NCI-H2171 (cell line): ENCODE data around the gene CASKIN1.

ENCODE experiments used
- DNase-seq: peaks from one replicate; lab custom pipeline; 2025; lab: John Stamatoyannopoulos, UW

CASKIN1 gene

DNA sequence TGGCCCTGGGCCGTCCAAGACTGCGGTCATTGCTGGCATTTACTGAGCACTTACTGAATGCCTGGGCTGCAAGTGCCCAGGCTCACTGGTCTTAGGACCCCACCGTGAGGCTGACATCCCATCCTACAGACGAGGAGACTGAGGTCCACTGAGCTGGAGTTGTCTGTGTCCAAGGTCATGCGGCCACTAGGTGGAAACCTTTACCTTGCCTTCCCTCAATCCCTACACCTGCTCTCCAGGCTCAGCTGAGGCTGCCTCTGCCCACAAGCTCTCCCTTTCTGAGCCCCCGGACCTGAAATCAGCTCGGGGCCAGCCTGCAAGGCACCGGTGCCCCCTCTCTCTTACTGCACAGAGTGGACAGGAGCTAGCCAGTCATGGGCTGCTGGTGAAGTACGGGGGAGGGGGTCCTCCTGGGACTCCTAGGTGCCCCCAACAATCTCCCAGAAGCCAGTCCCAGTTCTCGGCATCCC is 1.5 kb downstream of the CASKIN1 start:
- DNase-seq: no peak

DNA sequence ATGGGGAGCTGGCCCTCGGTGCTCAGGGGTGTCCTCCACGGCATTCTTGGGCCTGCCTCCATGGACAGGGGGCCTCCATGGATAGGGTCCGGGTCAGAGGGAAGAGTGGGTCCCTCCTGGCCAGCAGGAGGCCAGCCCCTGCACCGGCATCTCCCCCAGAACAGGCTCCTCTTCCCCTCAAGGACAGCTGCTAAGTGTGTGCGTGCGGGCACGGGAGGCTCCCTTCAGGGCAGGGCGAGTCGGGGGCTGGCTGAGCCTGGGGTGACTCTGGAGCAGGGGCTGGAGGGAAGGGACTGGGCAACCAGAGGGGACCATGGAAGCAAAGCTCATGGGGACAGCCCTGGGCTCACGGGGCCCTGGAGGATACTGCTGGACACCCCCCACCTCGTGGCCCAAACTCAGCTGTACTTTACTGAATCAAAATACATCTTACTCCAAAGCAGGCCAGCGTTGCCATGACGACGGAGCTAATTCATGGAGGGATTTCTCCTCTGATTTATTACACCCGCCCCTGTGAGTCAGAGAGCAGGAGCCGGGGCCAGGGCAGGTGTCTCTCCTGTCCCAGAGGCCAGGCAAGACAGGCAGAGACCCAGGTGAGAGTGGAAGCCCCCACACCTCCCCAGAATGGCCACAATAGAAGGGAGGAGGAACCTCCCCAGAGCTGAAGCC is 2.1 kb downstream of the CASKIN1 start:
- no peak for DNase-seq

DNA sequence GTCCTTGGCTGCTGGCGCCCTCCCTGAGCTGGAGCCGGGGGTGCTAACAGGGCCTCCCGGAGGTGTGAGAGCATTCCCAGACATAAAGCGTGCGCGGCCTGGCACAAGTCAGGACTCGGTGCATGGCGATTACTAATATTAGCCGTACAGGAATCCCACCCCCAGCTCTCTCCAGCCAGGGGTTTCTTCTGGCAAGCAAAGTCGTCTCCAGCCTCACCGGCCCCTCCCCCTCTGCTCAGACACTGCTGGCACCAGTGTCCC is 5.0 kb downstream of the CASKIN1 start:
- no peak for DNase-seq

DNA sequence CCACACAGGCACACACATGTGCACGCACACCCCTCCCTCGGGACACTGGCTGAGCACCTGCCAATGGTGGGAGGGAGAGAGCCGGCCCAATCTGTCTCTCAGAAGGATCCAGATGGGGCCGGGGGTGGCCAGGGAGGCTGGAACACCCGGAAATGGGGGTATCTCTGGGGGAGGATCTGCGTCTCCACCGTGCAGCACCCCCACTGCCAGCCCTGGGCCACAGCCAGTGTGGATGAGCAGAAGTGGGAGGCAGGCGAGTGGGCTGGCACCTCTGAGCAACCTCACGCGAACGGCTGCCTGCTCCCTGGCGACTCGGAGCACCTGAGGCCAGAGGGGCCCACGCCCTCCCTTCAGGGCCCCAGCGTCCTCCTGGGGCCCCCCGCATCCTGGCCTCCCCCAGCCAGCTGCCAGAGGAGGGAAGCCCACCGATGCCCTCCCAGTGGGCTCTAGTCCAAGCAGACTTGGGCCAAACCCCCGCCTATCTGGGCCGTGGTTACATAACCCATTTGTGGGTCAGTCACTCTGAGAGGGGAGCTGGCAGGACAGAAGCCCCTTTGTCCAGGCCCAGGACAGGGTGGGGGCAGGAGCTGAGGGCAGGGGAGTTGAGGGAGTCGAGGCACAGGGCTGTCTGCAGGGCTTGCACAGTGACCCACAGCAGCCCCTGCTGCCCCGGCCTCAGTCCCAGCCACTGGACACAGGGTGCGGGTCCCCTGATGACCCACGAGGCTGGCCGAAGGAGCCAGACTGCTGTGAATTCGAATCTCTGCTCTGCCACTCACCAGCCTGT is 5.6 kb downstream of the CASKIN1 start:
- DNase-seq: peak; percentile 73

DNA sequence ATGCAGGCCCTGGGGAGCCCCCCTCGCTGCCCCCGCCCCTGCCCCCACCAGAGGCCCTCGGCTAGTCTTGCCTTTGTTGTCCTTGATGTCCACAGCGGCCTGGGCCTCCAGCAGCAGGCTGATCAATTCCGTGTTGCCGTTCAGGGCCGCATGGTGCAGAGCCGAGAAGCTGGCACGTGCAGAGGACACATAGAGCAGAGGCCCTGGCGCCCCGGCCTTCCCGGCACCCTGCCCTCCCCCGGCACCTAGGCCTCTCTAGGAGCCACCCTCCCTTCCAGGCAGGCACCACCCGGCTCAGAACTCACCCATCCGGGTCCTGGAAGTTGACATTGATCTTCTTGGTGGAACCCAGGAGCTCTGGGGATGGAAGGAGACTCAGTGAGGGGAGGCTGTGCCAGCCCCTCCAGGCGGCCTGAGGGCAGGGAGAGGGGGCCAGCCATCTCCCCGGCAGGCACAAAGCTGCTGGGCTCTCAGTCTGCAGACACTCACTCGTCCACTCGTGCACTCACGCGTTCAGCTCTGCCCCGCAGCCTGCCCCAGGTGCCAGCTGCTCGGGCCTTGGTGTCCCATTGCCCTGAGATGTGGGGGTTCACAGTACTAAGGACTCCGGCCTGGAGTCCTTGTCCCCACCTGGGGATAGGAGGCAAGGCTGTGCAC is 6.3 kb downstream of the CASKIN1 start:
- DNase-seq: no peak

DNA sequence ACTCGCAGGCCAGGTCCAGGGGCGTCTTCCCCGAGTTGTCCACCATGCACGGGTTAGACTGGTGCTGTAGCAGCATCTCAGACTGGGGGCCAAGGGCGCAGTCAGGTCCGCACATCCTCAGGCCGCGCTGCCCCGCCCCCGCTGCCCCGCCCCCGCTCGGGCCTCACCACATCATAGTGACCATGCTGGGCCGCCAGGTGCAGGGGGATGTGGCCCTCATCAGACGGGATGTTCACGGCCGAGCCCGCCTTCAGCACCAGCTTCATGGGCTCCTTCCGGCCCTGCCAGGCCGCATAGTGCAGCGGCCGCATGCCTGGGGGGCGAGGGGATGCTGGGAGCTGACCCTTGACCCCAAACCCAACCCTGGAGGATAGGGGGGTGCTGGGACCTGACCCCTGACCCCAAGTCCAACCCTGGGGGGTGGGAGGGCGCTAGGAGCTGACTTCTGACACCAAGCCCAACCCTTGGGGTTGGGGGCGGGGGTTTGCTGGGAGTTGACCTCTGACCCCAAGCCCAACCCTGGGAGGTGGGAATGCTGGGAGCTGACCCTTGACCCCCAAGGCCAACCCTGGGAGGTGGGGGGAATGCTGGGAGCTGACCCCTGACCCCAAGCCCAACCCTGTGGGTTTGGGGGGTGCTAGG is 7.0 kb downstream of the CASKIN1 start:
- DNase-seq: no peak

DNA sequence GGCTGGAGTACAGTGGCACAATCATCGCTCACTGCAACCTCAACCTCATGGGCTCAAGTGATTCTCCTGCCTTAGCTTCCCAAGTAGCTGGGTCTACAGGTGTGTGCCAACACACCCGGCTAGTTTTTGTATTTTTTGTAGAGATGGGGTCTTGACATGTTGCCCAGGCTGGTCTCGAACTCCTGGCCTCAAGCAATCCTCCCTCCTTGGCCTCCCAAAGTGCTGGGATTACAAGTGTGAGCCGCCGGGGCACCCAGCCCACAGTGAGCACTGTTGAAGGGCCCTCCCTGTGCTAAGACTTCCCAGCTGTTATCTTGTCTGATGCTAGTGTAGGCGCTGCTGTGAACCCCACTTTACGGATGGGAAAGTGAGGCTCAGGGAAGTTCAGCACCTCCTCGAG is 8.0 kb downstream of the CASKIN1 start:
- DNase-seq: no peak

DNA sequence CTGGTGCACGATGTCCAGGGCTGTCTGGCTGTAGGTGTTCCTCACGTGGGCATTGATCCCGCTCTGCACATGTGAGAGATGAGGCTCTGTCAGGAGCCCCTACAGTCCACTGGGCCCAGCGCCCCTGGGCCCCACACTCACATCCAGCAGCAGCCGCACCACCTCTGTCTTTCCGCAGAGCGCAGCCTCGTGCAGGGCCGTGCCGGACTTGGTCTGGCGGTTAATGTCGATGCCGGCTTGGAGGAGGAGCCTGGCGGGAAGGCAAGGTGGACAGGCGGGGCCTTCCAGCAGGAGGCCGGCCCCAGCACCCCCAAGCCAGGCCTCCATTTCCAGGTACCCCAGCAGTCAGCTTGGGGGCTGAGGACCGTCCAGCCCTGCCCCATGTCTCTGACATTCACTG is 9.2 kb downstream of the CASKIN1 start:
- no peak for DNase-seq

DNA sequence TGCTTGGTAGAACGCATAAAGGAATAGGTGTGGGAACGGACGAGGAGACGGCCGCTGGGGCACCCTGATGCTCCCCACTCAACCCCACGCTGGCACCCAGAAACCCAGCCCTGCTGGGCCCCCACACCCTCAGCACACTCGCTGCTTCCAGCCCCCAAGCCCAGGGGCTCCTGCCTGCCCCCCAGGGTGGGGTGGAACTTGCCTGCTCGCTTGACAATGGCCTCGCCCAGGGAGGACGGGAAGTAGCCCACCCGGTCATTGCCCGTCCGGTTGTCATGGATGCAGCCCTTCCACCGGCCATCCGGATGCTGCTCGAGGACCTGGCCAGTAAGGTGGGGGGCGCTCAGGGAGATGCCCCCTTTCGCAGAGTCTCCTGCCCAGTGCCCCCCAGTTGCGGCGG is 9.9 kb downstream of the CASKIN1 start:
- no peak for DNase-seq

DNA sequence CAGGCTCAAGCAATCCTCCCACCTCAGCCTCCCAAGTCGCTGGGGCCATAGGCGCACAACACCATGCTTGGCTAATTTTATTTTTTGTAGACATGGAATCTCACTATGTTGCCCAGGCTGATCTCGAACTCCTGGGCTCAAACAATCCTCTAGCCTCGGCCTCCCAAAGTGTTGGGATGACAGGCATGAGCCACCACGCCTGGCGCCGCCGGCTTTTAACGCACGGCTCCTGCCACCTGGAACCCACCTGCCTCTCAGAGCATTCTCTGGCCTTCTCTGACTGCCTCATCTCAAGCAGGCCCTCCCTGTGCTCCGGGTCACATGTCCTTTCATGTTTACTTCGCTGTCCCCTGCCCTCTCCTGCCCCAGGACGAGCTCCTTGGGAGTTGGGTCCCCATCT is 10.3 kb downstream of the CASKIN1 start:
- no peak for DNase-seq

DNA sequence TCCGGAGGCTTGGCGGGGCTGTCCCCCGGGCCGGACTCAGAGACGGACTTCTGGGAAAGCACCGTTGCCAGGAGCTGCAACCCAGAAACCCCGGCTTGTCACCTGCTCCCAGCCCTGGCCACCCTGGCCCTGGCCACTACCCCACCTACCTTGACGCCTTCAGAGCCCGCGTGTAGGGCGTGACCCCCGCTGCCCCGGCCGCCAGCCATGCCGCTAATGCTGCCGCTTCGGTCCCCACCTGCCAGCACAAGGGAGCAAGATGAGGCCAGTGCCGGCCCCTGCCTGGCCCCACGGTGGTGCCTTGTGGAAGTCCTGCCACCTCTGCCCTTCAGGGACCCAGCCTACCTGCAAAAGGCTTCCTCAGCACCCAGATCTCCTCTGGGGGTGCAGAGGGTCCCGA is 11.4 kb downstream of the CASKIN1 start:
- no peak for DNase-seq

DNA sequence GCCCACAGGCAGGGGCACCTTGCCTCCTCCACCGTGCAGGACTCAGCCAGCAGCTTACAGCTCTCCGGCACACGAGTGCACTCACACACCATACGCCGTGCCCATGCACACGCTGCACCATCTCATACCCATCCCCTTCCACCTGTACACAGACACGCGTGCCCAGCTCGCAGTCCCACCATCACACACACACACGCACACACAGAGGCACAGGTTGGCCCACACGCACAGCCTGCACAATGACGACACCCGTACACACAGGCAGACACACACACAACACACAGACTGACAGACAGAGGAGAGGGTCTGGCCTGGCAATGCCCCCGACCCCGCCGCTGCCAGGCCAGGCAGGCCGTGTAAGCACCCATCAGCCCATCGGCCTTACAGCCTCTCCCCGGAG is 12.1 kb downstream of the CASKIN1 start:
- DNase-seq: no peak

DNA sequence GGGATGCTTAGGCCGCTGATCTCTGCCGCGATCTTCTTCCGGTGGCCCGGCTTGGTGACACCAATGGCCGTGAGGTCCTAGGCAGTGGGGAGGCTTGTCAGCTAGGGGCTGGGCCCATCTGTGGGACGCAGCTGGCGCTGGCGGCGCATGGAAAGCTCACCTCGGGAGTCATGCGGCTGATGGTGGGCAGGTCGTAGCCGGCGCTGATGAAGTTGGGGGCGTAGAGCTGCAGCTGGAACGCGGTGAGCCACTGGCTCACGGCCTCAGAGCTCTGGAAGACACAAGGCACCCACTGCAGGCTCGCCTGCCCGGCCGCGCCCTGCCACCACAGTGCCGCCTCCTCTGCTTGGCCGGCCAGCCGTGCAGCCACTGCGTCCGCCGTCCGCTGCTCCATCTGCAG is 12.7 kb downstream of the CASKIN1 start:
- DNase-seq: no peak

DNA sequence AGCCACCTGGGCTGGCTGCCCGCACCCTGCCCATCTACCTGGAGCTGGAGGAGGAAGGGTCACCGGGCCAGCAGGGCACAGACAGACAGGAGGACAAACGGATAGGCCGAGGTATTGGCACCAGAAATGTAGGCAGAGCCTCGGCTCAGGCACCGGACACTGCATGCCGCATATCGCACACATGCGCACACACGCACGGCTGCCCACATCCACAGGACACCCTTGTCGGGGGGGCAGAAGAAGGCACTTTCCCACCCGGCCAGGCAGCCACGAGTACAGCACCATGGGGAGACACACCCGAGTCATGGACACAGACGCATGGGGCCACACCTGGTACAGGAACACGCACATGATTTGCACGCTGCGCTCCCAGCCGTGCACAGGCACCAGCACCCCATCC is 14.5 kb downstream of the CASKIN1 start:
- no peak for DNase-seq

DNA sequence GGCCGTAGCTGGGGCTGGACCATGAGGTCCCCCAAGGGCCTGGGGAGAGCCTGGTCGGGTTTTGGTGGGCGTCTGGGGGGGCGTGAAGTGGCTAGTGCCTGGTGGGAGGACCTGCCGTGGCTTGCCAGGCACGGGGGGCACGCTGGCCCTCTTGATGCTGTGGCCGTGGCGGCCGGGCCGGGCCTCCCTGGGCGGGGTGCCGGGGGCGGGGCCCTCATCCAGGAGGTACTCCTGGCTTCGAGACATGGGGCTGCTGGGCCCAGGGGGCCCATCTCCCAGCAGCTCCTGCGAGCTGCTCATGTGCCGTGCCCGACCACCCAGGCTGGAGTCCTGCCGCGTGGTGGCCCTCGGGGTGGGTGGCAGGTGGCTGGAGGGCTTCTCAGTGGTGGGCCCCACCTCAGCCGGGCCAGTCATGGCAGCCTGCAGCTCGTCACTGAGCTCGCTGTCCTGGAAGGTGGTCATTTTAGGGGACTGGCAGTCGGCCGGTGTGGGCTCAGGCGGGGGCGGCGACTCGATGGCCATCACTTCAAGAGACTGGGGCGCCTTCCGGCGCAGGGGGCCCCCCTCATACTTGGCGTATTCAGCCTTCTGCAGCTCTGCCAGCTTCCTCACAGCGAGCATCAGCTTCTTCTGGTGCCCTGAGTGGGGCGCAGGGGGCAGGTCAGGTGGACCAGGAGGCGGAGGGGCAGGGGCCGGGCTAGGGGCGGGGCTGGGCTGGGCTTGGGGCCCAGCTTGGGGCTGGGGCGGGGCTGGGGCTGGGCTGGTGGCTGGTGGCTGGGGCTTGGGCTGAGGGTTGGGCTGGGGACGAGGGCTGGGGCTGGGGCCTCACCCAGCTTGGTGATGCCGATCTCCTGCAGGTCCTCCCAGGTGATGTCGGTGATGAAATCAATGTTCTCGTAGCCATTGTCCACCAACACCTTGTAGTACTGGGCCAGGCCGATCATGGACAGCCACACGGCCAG is 15.2 kb downstream of the CASKIN1 start:
- no peak for DNase-seq

DNA sequence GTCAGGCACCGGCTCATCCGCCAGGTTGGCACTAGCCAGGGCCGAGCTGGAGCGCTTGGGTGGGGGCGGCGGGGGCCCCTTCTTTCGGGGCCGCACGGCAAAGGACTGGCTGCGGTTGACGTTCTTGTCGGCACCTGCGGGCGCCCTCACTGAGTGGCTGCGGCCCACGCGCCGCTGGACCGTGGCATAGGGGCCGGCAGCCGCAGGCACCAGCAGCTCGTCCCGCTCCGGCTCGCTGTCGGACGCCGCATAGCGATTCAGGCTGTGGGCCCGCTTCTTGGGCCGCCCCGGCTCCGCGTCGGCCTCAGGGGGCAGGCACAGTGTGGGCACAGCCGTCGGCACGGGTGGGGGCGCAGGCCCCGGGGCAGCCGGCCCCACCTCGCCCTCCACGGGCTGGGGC is 15.9 kb downstream of the CASKIN1 start:
- no peak for DNase-seq

DNA sequence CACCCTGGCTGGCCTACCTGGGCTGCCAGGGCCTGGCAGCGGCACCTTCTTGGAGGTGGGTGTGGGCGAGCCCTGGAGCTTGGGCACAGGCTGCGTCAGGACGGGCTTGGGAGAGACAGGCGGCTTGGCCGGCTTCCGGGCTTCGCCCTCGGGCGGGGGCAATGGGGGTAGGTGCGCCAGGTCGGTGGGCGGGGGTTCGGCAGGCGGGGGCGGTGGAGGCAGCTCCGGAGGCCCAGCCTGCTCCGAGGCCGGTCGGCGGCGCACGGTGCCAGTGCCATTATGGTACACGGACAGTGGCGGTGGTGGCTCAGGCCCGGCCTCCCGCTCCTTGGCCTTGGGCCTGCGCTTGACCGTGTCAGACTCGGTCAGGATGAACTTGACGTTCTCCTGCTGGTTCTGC is 16.8 kb downstream of the CASKIN1 start:
- DNase-seq: no peak

DNA sequence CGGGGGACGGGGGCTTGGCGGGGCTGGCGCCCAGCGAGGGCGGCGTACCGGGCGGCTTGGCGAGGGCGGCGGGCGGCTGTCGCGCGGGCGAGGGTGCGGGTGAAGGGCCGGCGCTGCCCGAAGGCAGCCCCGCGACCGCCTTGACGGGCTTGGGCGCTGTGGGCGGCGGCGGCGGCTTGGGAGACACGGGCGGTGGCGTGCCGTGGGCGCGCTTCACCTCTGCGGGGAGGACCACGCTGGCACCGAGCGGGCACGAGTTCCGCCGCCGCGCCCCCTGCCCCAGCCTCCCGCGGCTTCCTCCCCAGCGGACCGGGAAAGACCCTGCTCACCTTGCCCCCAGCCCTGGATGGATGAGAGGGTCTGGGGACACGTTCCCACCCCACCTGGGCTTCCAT is 17.3 kb downstream of the CASKIN1 start:
- DNase-seq: no peak

DNA sequence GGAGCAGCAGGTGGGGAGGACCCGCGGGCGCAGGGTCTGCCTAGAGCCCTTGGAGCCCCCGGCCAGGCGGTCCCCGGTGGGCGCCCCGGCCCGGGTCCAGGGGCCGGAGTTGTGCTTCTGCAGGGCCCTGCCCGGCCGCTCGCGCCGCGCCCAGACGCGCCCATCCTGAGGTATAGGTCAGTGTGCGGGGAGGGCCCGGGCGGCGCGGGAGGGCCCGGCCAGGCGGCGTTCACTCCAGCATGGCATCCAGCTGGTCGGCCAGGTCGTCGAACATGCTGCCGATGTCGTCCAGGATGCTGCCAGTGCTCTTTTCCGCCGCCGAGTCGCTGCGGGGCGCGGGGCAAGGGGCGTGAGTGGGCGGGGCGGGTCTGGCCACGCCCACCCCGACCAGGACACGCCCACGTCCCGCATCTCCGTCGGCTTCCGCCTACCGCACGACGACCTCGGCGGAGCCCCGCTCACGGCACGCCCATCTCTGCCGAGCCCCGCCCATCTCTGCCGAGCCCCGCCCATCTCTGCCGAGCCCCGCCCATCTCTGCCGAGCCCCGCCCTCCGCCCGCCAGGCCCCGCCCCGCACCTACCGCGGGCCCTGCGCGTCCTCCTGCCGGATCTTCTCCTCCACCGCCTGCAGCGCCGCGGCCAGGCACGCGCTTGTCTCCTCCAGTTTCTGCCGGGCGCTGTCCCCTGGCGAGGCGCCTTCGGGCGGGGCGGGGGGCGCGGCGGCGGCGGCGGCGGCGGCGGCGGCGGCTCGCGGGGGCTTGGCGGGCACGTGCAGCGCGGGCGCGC is 17.9 kb downstream of the CASKIN1 start:
- DNase-seq: no peak

DNA sequence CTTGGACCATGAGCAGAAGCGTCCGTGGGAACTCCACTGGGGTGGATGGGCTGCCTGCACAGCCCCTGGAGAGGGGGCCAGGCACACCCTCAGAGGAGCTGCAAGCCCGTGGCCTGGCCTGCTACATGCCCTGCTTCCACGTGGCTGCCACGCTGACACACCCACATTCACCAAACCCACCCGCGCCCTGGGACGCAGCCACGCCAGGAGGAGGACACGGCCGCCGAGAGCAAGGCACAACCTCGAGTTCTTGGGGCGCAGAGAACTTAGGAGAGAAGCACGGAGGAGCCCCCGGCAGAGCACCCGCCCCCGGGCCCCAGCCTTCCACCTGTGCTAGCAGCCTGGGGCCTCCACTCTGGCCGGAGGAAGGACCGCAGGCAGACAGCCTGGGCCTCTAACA is 18.8 kb downstream of the CASKIN1 start:
- DNase-seq: no peak

DNA sequence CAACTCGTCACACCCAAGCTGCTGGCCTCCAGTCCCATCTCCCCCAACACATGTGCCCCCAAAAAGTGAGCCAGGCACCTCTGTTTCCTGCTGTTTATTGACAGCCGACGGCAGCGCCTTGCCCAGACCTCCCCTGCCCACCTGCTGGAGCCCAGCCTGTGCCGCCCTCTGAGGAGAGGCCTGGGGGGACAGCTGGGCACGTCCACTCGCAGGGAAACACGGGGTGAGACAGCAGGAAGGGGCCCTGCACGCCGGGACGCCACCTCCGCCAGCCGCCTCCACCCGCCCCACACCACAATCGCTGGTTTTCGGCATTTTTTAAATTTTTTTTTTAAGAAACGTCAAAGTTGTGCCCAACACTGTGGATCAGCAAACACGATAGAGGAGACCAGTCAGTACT is 19.3 kb downstream of the CASKIN1 start:
- no peak for DNase-seq
